Nephron progenitor cell (in vitro differentiated cells): ENCODE measurements around the gene PTPRD.
"Not testable (repeated sequence)": the region's sequence is repeated elsewhere in the genome, so short reads cannot be mapped to it uniquely, and the experiment has no call there.

ENCODE experiments used
- DNase-seq: peaks from one replicate; pipeline ENCODE4 v3.0.0; 2021
- H3K27ac Mint-ChIP-seq: 2 replicates; pipeline ENCODE4 v1.8.0; 2021; ENCODE audit warnings: mild to moderate bottlenecking, moderate library complexity, mixed read lengths
- H3K27me3 Mint-ChIP-seq: 2 replicates; pipeline ENCODE4 v1.8.0; 2021; ENCODE audit warnings: mild to moderate bottlenecking, low read depth, mixed read lengths; ENCODE audit not compliant: poor library complexity
- H3K36me3 Mint-ChIP-seq: 2 replicates; pipeline ENCODE4 v1.8.0; 2021; ENCODE audit warnings: low read depth, mixed read lengths
- H3K4me1 Mint-ChIP-seq: 2 replicates; pipeline ENCODE4 v1.8.0; 2021; ENCODE audit warnings: mixed read lengths
- H3K4me3 Mint-ChIP-seq: 2 replicates; pipeline ENCODE4 v1.8.0; 2021; ENCODE audit warnings: mild to moderate bottlenecking, moderate library complexity, mixed read lengths
- H3K9me3 Mint-ChIP-seq: 2 replicates; pipeline ENCODE4 v1.8.0; 2021; ENCODE audit warnings: mild to moderate bottlenecking, moderate library complexity, mixed read lengths
- CTCF ChIP-seq: fragments of 200-600 bp; sonication (generic); IDR thresholded peaks from 2 replicates; pipeline ENCODE4 v1.5.0; 2021; ENCODE audit warnings: antibody characterized with exemption

PTPRD gene

GRCh38 chr9:8946461-8946860, 1666.3 kb downstream of the PTPRD start:
- no peak for TF ChIP-seq CTCF
- peak overlapping the region; percentile 3 for H3K27ac Mint-ChIP-seq
- H3K36me3 Mint-ChIP-seq, result no peaks in the 10 kb centered on the region
- peaks cover 10% of the 10 kb centered on the region for H3K9me3 Mint-ChIP-seq
- no peaks in the 10 kb centered on the region for H3K4me1 Mint-ChIP-seq
- no peaks in the 10 kb centered on the region for H3K27me3 Mint-ChIP-seq
- no peak for DNase-seq
- H3K4me3 Mint-ChIP-seq, result no peak overlapping the region

GRCh38 chr9:8943392-8943791, 1669.4 kb downstream of the PTPRD start:
- Mint-ChIP-seq H3K9me3 (peaks cover 10% of the 10 kb centered on the region), H3K27ac (no peak overlapping the region), H3K4me1 (no peaks in the 10 kb centered on the region), H3K27me3 (peaks cover 3% of the 10 kb centered on the region), H3K4me3 (no peak overlapping the region), H3K36me3 (no peaks in the 10 kb centered on the region)
- no peak for TF ChIP-seq CTCF
- DNase-seq, result no peak

DNA sequence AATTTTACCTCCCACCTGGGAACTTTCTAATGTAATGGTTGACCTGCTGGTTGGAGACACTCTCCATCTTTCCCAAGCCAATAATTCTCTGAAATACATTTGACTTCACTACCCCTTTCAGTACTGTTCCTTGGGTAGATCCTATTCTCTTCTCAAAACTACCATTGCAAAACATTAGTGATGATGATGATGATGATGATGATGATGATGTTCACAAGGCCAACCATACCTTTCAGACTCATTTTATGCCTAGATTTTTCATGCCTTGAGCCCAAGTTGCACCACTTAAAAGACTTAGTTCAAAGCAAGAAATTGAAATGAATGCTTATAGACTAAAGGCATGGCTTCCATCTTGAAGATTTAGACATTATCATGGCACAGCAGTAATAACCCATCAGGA, 1672.2 kb downstream of the PTPRD start:
- no peak for DNase-seq
- H3K36me3 Mint-ChIP-seq, result no peaks in the 10 kb centered on the region
- H3K4me1 Mint-ChIP-seq, result peaks cover 6% of the 10 kb centered on the region
- TF ChIP-seq CTCF, result no peak
- no peak overlapping the region for H3K27ac Mint-ChIP-seq
- H3K9me3 Mint-ChIP-seq, result peaks cover 10% of the 10 kb centered on the region
- peaks cover 3% of the 10 kb centered on the region for H3K27me3 Mint-ChIP-seq
- no peak overlapping the region for H3K4me3 Mint-ChIP-seq

GRCh38 chr9:8926461-8926860, 1686.3 kb downstream of the PTPRD start:
- Mint-ChIP-seq H3K9me3 (peaks cover 4% of the 10 kb centered on the region), H3K27ac (no peak overlapping the region), H3K4me3 (no peak overlapping the region), H3K27me3 (no peaks in the 10 kb centered on the region), H3K4me1 (peaks cover 4% of the 10 kb centered on the region), H3K36me3 (no peaks in the 10 kb centered on the region)
- DNase-seq, result no peak
- TF ChIP-seq CTCF, result no peak

GRCh38 chr9:8924562-8924961, 1688.2 kb downstream of the PTPRD start:
- no peak overlapping the region for H3K4me3 Mint-ChIP-seq
- TF ChIP-seq CTCF, result no peak
- no peaks in the 10 kb centered on the region for H3K9me3 Mint-ChIP-seq
- H3K4me1 Mint-ChIP-seq, result peaks cover 4% of the 10 kb centered on the region
- H3K27me3 Mint-ChIP-seq, result no peaks in the 10 kb centered on the region
- H3K36me3 Mint-ChIP-seq, result no peaks in the 10 kb centered on the region
- no peak overlapping the region for H3K27ac Mint-ChIP-seq
- no peak for DNase-seq

- not testable (repeated sequence) for H3K36me3 Mint-ChIP-seq, H3K27ac Mint-ChIP-seq, DNase-seq, H3K4me1 Mint-ChIP-seq, H3K9me3 Mint-ChIP-seq, H3K4me3 Mint-ChIP-seq, H3K27me3 Mint-ChIP-seq
These were observed 1692.2 kb downstream of the PTPRD start for GRCh38 chr9:8920478-8921183.
